Uterus (tissue), 4 donors: ENCODE data around the gene COPB2. TPM values are rescaled to one million over a fixed set of nuclear protein-coding genes. Genes with fewer than 3 reads are reported as not detected.
"Not testable (repeated sequence)": the region's sequence is repeated elsewhere in the genome, so short reads cannot be mapped to it uniquely, and the experiment has no call there.

ENCODE experiments used
- DNase-seq, 2 donors: peaks; one replicate each; pipeline ENCODE4 v3.0.0-alpha.2; 2019 to 2020
- H3K27ac ChIP-seq, 2 donors: fragments of 200-600 bp; sonication (generic); 1 replicate in 1 of 2; 2 replicates in 1 of 2; pipeline ENCODE4 v1.5.1; 2016 to 2018
- H3K27me3 ChIP-seq, 2 donors: fragments of 200-600 bp; sonication (generic); one replicate each; pipeline ENCODE4 v1.5.1; 2018 to 2019; ENCODE audit warnings: control low read depth in 1 of 2
- H3K36me3 ChIP-seq, 2 donors: fragments of 200-600 bp; sonication (generic); one replicate each; pipeline ENCODE4 v1.5.1; 2019; ENCODE audit warnings: control low read depth in 1 of 2
- H3K4me1 ChIP-seq, 2 donors: fragments of 200-600 bp; sonication (generic); one replicate each; pipeline ENCODE4 v1.5.1; 2018 to 2019; ENCODE audit warnings: control low read depth in 1 of 2
- H3K4me3 ChIP-seq, 2 donors: fragments of 200-600 bp; sonication (generic); 1 replicate in 1 of 2; 2 replicates in 1 of 2; pipeline ENCODE4 v1.5.1; 2018 to 2019; ENCODE audit warnings: mild to moderate bottlenecking in 1 of 2
- H3K9me3 ChIP-seq, 2 donors: fragments of 200-600 bp; sonication (generic); one replicate each; pipeline ENCODE4 v1.5.1; 2019; ENCODE audit warnings: control low read depth in 1 of 2
- CTCF ChIP-seq, 4 experiments: fragments of 200-600 bp in 2 of 4; fragments of 450-650 bp in 2 of 4; sonication (generic) in 2 of 4; IDR thresholded peaks; one replicate each; pipeline ENCODE4 v1.5.1; 2016 to 2019; ENCODE audit warnings: antibody characterized with exemption in 4 of 4, mild to moderate bottlenecking in 2 of 4, moderate library complexity in 1 of 4
- POLR2A ChIP-seq, 2 donors: fragments of 450-650 bp; IDR thresholded peaks; one replicate each; pipeline ENCODE4 v1.6.1; 2016; ENCODE audit warnings: antibody characterized with exemption in 2 of 2, mild to moderate bottlenecking in 1 of 2, moderate library complexity in 1 of 2
- intact Hi-C: fragments of 100-400 bp; cut with DNase I; formaldehyde crosslinking; loops from one replicate; pipeline ENCODE4 v1.15.1; 2023; ENCODE audit warnings: low total_unique reads
- total RNA-seq, 4 donors: library from RNA; depleted of rRNA in 3 of 4; stranded (reverse); fragments of >200 nt in 3 of 4; gene quantifications; one replicate each; pipeline versions ENCODE4 v1.1.0 to v1.2.4, GENCODE V29; 2014 to 2023
- donor health status: DM: yes; HTN: yes; CAD: no.

Gene COPB2
- total RNA-seq, 4 donors from 2014 or later = 50.3 to 204 (median 86.5) TPM

DNA sequence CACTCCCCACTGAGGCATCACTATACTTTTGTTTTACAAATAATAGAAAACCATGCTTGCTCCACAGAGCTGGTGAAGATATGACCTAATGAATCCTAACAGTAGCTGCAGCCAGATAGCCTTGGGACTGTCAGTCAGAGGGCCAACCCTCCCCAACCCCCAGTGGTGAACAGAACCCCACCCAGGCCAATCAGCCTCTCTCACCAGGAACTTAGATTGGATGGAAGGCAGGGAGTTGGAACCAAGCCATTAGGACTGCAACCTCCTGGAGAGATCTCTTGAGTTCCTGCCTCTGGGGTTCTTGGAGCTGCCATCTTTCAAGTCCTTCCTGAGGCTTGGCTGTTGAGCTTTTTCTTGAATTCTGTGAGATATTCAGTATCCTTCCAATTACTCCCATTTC, 48.7 kb downstream of the COPB2 start:
- Histone ChIP-seq H3K4me1 (peaks cover 0 to 7% of the 10 kb centered on the region in 2 donors), H3K4me3 (no peak overlapping the region), H3K27ac (no peak overlapping the region), H3K27me3 (no peaks in the 10 kb centered on the region), H3K36me3 (no peaks in the 10 kb centered on the region), H3K9me3 (no peaks in the 10 kb centered on the region)
- intact Hi-C loops = loop anchor here (10.0 kb wide), 1 partner anchor 746 kb away; the partner anchor contains the start of gene CEP70
- no peak for DNase-seq
- TF ChIP-seq CTCF (IDR thresholded peaks at IDR 0.05) = no peak
- TF ChIP-seq POLR2A (IDR thresholded peaks at IDR 0.05) = no peak

DNA sequence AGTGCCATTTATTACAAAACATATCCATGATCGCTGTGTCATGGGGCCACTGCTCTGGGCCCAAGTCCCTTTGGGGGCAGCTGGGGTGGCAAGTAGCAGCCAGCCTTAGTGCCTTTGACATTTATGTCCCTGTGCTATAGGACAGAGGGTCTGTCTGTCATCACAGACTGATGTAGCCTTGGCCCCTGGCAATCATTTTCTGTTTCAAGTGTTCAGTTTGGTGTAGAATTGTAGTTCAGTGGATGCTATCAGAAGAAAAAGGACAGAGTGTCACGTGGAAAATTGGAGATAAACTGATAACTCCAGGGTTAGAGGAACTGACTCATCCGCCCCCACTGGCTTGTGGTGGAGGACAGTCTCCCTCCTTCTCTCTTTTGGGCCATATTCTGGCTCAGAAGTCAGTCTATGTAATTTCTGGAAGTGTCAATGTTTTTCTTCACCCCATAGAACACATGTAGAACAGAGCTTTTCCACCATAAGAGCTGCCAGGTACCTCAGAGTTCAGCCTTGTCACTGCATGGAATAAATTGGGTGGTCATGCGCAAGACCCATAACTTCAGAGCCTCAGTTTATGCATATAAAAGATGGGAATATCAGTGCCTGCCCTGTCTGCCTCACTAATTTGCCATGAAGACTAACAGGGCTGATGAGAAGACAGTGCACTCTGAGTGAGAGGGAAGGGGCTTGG, 50.1 kb downstream of the COPB2 start:
- no peak for DNase-seq
- Histone ChIP-seq H3K4me1 (no peaks in the 10 kb centered on the region), H3K9me3 (no peaks in the 10 kb centered on the region), H3K4me3 (no peak overlapping the region), H3K27me3 (no peaks in the 10 kb centered on the region), H3K36me3 (no peaks in the 10 kb centered on the region), H3K27ac (no peak overlapping the region)
- TF ChIP-seq CTCF (IDR thresholded peaks at IDR 0.05) (no peak), POLR2A (IDR thresholded peaks at IDR 0.05) (no peak)
- intact Hi-C loops = no loop called here

DNA sequence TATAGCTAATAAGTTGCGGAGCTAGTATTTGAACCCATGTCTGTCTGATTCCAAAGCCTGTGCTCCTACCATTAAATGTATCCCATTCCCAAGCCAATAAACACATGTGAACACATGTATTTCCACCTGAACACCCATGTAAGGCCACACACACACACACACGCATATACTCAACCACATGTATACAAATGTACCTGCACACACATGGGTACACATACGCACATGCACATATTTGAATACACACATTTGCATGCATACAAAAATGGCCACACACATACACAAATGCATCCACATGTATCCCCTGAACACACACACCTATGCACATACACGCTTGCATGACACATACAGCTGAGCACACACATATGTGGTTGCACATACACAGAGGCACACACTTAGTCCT, 51.0 kb downstream of the COPB2 start:
- Histone ChIP-seq H3K9me3 (no peaks in the 10 kb centered on the region), H3K27ac (no peak overlapping the region), H3K4me3 (no peak overlapping the region), H3K27me3 (no peaks in the 10 kb centered on the region), H3K36me3 (no peaks in the 10 kb centered on the region), H3K4me1 (no peaks in the 10 kb centered on the region)
- TF ChIP-seq CTCF (IDR thresholded peaks at IDR 0.05) (no peak), POLR2A (IDR thresholded peaks at IDR 0.05) (no peak)
- no peak for DNase-seq
- intact Hi-C loops = no loop called here

DNA sequence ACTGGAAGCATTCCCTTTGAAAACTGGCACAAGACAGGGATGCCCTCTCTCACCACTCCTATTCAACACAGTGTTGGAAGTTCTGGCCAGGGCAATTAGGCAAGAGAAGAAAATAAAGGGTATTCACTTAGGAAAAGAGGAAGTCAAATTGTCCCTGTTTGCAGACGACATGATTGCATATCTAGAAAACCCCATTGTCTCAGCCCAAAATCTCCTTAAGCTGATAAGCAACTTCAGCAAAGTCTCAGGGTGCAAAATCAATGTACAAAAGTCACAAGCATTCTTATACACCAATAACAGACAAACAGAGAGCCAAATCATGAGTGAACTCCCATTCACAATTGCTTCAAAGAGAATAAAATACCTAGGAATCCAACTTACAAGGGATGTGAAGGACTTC, 54.8 kb downstream of the COPB2 start:
- H3K4me1 ChIP-seq, H3K27ac ChIP-seq, intact Hi-C loops, H3K4me3 ChIP-seq, H3K27me3 ChIP-seq, H3K36me3 ChIP-seq, H3K9me3 ChIP-seq, DNase-seq: not testable (repeated sequence)

- DNase-seq = no peak
- H3K27ac ChIP-seq = no peak overlapping the region
- no peaks in the 10 kb centered on the region for H3K36me3 ChIP-seq
- no peak overlapping the region for H3K4me3 ChIP-seq
- intact Hi-C loops = no loop called here
- no peaks in the 10 kb centered on the region for H3K27me3 ChIP-seq
- TF ChIP-seq POLR2A (IDR thresholded peaks at IDR 0.05) (no peak), CTCF (IDR thresholded peaks at IDR 0.05) (no peak)
- H3K9me3 ChIP-seq = no peaks in the 10 kb centered on the region
- H3K4me1 ChIP-seq = no peaks in the 10 kb centered on the region
Observed at GRCh38 chr3:139332092-139332491, 57.4 kb downstream of the COPB2 start.
